Adrenal gland (tissue), 5 donors: ENCODE measurements around the gene RNASE12.

Source experiments
- POLR2A ChIP-seq, 2 donors: fragments of 450-650 bp; IDR thresholded peaks; one replicate each; pipeline ENCODE4 v1.6.1; 2017; ENCODE audit warnings: antibody characterized with exemption in 2 of 2, mild to moderate bottlenecking in 2 of 2, moderate library complexity in 1 of 2
- TF ChIP-seq, protein P1 (sequence below), 6 experiments: fragments of 450-650 bp in 4 of 6; fragments of 200-600 bp in 2 of 6; sonication (generic) in 1 of 6; IDR thresholded peaks; 1 replicate in 5 of 6; 2 replicates in 1 of 6; pipeline versions ENCODE4 v1.5.1 to v1.8.0; 2016 to 2021; ENCODE audit warnings: antibody characterized with exemption in 6 of 6, mild to moderate bottlenecking in 2 of 6, moderate library complexity in 1 of 6
- donor health status: DM: no; HTN: no; CAD: no.

DNA sequence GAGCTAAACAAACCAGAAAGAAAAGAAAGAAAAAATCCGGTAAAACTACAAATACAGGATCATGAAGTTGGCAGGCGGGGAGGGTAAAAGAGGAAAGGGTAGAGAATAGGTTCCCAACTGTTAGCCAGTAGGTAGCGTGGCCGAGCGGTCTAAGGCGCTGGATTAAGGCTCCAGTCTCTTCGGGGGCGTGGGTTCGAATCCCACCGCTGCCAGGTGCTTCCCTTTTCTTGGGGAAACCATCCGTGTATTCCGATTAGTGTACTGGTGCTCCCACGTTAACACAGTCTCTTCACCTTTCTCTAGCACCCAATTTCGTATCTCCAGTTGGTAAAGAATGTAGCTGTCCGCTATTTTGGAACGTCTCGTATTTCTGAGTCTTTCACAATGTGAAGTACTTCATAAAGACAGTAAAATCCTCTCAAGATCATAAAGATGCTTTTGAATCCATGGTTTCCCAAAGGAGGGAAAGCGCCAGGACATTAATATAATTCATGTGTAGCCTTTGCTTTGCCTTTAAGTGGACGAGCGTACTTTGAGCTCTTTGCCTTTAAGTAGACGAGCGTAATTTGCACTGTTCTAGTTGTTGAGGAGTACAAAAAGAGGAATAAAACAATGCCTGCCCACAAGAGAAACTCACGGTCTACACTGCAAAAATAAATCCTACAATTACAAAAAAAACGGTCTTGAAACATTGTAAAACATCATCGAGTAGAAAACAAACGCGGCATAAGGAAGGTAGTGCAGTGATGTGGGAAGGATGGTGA is 19.0 kb upstream of the RNASE12 start:
- TF ChIP-seq, protein P1, sequence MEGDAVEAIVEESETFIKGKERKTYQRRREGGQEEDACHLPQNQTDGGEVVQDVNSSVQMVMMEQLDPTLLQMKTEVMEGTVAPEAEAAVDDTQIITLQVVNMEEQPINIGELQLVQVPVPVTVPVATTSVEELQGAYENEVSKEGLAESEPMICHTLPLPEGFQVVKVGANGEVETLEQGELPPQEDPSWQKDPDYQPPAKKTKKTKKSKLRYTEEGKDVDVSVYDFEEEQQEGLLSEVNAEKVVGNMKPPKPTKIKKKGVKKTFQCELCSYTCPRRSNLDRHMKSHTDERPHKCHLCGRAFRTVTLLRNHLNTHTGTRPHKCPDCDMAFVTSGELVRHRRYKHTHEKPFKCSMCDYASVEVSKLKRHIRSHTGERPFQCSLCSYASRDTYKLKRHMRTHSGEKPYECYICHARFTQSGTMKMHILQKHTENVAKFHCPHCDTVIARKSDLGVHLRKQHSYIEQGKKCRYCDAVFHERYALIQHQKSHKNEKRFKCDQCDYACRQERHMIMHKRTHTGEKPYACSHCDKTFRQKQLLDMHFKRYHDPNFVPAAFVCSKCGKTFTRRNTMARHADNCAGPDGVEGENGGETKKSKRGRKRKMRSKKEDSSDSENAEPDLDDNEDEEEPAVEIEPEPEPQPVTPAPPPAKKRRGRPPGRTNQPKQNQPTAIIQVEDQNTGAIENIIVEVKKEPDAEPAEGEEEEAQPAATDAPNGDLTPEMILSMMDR (IDR thresholded peaks at IDR 0.05), result no peak
- no peak for TF ChIP-seq POLR2A (IDR thresholded peaks at IDR 0.05)
